Measurements from ENCODE around the gene ATR. TPM values are rescaled to one million over a fixed set of nuclear protein-coding genes. Genes with fewer than 3 reads are reported as not detected.

The ATR gene
- total and polyA plus RNA-seq, 7 donors = 3.7 to 11.1 (median 7.5) TPM

DNA sequence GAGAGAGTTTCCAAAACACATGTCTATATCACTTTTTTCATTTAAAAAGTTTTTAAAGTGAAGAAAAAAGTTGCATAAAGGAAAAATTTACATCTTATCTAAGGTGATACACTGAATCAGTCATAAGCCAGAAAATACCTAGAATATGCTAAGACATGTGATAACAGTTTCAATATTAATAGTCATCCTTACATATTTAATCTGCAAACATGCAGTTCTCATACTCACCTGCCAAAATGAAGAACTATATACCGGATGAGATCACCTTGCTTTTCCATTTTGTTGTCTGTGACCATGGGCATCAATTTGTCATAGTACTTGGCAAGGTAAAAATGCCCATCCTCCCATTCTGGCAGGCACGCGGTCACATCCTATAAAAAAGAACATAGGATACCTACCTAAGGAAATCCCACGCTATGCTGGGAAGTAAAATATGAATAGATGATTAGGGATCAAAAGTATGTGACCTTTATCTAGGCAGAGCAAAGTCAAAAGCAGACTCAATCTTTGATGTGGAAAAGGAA lies 93.6 kb downstream of the ATR start:
- TF ChIP-seq, protein P1, sequence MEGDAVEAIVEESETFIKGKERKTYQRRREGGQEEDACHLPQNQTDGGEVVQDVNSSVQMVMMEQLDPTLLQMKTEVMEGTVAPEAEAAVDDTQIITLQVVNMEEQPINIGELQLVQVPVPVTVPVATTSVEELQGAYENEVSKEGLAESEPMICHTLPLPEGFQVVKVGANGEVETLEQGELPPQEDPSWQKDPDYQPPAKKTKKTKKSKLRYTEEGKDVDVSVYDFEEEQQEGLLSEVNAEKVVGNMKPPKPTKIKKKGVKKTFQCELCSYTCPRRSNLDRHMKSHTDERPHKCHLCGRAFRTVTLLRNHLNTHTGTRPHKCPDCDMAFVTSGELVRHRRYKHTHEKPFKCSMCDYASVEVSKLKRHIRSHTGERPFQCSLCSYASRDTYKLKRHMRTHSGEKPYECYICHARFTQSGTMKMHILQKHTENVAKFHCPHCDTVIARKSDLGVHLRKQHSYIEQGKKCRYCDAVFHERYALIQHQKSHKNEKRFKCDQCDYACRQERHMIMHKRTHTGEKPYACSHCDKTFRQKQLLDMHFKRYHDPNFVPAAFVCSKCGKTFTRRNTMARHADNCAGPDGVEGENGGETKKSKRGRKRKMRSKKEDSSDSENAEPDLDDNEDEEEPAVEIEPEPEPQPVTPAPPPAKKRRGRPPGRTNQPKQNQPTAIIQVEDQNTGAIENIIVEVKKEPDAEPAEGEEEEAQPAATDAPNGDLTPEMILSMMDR (IDR thresholded peaks at IDR 0.05) = no peak
- Histone ChIP-seq H3K9me3 (peaks cover 6% of the 10 kb centered on the region), H3K27ac (no peak overlapping the region), H3K27me3 (ENCODE audit: insufficient read depth in 3 of 3, low read length in 2 of 3) (no peaks in the 10 kb centered on the region), H3K4me1 (no peaks in the 10 kb centered on the region), H3K36me3 (ENCODE audit: insufficient read depth in 1 of 2, low read depth in 1 of 2) (peaks cover 3 to 63% of the 10 kb centered on the region in 2 donors), H3K4me3 (no peak overlapping the region)
- ATAC-seq (no peak), DNase-seq (no peak)
- intact Hi-C loops (cut with DNase I) = no loop called here
- 89 to 97% (median 97%) methylated on average over 4 of the region's 4 CpGs for WGBS, 3 donors

DNA sequence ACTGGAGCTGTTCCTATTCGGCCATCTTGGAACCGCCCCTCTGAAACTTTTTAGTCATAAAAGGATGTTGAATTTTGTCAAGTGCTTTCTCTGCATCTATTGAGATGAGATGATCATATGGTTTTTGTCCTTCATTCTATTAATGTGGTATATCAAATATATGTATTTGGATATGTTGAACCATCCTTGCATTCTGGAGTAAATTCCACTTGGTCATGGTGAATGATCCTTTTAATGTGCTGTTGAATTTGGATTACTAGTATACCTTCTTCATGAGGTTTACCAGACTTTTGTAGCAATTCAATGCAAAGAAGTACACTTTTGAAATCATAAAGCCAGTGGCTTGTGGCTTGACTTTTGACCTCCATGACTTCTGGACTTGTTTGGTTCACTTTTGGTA lies 97.3 kb downstream of the ATR start:
- DNase-seq (no peak), ATAC-seq (no peak)
- TF ChIP-seq, protein P1 (IDR thresholded peaks at IDR 0.05) = no peak
- Histone ChIP-seq H3K27me3 (ENCODE audit: insufficient read depth in 3 of 3, low read length in 2 of 3) (no peaks in the 10 kb centered on the region), H3K36me3 (ENCODE audit: insufficient read depth in 1 of 2, low read depth in 1 of 2) (peaks cover 3 to 35% of the 10 kb centered on the region in 2 donors), H3K4me1 (no peaks in the 10 kb centered on the region), H3K4me3 (no peak overlapping the region), H3K9me3 (peaks cover 6% of the 10 kb centered on the region), H3K27ac (no peak overlapping the region)
- intact Hi-C loops (cut with DNase I) = no loop called here
- WGBS, 3 donors = 100% methylated on average over 2 of the region's 2 CpGs

DNA sequence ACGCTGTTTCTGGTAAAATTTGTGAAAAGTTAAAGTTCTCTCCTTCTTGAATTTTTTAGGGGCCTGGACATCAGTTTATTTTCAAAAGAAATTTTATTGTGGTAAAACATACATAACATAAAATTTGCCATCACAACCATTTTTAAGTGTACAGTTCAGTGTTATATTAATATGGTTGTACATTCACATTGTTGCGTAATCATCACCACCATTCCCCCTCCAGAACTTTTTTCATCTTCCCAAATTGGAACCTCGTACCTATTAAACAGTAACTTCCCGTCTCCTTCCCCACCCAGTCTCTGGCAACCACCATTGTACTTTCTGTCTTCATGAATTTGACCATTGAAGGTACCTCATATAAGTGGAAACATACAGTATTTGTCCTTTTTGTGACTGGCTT lies 107.7 kb downstream of the ATR start:
- Histone ChIP-seq H3K27ac (no peak overlapping the region), H3K4me1 (no peaks in the 10 kb centered on the region), H3K9me3 (peaks cover 9% of the 10 kb centered on the region), H3K4me3 (no peak overlapping the region), H3K27me3 (ENCODE audit: insufficient read depth in 3 of 3, low read length in 2 of 3) (no peaks in the 10 kb centered on the region), H3K36me3 (ENCODE audit: insufficient read depth in 1 of 2, low read depth in 1 of 2) (peaks cover 0 to 24% of the 10 kb centered on the region in 2 donors)
- DNase-seq (no peak), ATAC-seq (no peak)
- intact Hi-C loops (cut with DNase I) = no loop called here
- WGBS, 3 donors = 95 to 97% (median 95%) methylated on average over 4 of the region's 4 CpGs
- TF ChIP-seq, protein P1 (IDR thresholded peaks at IDR 0.05) = no peak

DNA sequence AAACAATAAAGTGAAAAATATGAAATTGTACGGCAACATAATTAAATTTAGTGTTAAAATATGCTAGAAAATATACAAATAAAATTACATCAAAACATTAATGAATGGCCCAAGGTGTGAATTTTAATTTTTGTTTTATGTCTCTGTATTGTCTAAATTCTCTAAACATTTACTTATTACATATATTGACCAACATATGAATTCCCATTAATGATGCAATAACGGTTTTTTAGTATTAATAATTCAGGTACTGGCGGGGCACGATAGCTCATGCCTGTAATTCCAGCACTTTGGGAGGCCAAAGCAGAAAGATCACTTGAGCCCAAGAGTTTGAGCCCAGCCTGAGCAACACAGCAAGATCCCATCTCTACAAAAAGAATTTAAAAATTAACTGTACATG lies 110.1 kb downstream of the ATR start:
- H3K4me3 ChIP-seq = no peak overlapping the region
- 97 to 99% (median 97%) methylated on average over 4 of the region's 4 CpGs for WGBS, 3 donors
- ATAC-seq (no peak), DNase-seq (no peak)
- intact Hi-C loops (cut with DNase I) = no loop called here
- H3K36me3 ChIP-seq (ENCODE audit: insufficient read depth in 1 of 2, low read depth in 1 of 2) = peaks cover 0 to 45% of the 10 kb centered on the region in 2 donors
- no peak overlapping the region for H3K27ac ChIP-seq
- TF ChIP-seq, protein P1 (IDR thresholded peaks at IDR 0.05) = no peak
- H3K9me3 ChIP-seq = peaks cover 5% of the 10 kb centered on the region
- H3K4me1 ChIP-seq = no peaks in the 10 kb centered on the region
- H3K27me3 ChIP-seq (ENCODE audit: insufficient read depth in 3 of 3, low read length in 2 of 3) = no peaks in the 10 kb centered on the region

DNA sequence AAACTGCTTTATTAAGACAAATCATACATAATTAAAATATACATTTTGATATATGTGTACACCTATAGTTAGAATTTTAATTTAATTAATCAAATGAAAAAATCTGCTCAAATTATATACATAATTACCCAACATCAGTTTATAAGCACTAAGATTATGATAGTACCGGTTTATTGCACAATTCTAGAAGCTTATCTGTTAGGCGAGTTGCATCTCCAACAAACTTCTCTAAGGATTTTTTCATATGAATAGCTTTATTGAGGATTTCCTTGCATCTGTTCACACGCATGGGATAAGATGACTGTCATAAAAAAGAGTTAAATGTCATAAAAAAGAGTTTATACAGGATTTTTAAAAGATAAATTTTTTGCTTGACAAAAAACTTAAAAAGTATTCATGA lies 110.8 kb downstream of the ATR start:
- no peak overlapping the region for H3K4me3 ChIP-seq
- H3K4me1 ChIP-seq = no peaks in the 10 kb centered on the region
- H3K9me3 ChIP-seq = no peaks in the 10 kb centered on the region
- no peak for ATAC-seq
- 93 to 95% (median 95%) methylated on average over 3 of the region's 3 CpGs for WGBS, 3 donors
- H3K27ac ChIP-seq = no peak overlapping the region
- DNase-seq = no peak
- no peaks in the 10 kb centered on the region for H3K27me3 ChIP-seq (ENCODE audit: insufficient read depth in 3 of 3, low read length in 2 of 3)
- intact Hi-C loops (cut with DNase I) = no loop called here
- TF ChIP-seq, protein P1 (IDR thresholded peaks at IDR 0.05) = no peak
- peaks cover 0 to 51% of the 10 kb centered on the region in 2 donors for H3K36me3 ChIP-seq (ENCODE audit: insufficient read depth in 1 of 2, low read depth in 1 of 2)
